GM12878 (cell line): ENCODE results near the gene SARM1. TPM values are rescaled to one million over a fixed set of nuclear protein-coding genes. Genes with fewer than 3 reads are reported as not detected.

Experiments
- ATAC-seq: fragments of 200-7000 bp; cut with Tn5 transposase; 3 replicates; pipeline ENCODE4 v1.9.1; 2020; ENCODE audit warnings: mild to moderate bottlenecking, moderate library complexity
- BruUV-seq: library from RNA; stranded (reverse); fragments of 400-500 nt; replicated peaks from 2 replicates; lab custom pipeline; 2021; lab: Mats Ljungman, UMichigan
- CTCF ChIA-PET: fragments of 300-600 bp; sonication (Branson Sonifier 250); formaldehyde crosslinking; extraction: SDS; loops from one replicate; lab custom pipeline; 2021; ENCODE audit warnings: inconsistent platforms; lab: Yijun Ruan, JAX
- POLR2A ChIA-PET: fragments of 350-600 bp; formaldehyde crosslinking; extraction: SDS; loops from one replicate; lab custom pipeline; 2021; ENCODE audit warnings: inconsistent platforms; lab: Charles Lee
- RAD21 ChIA-PET: fragments of 300-600 bp; sonication (Branson Sonifier 250); formaldehyde crosslinking; loops from one replicate; lab custom pipeline; 2023; ENCODE audit warnings: antibody characterized with exemption; ENCODE audit not compliant: unreplicated experiment; lab: Charles Lee
- SMC1A ChIA-PET: fragments of 300-600 bp; sonication (Branson Sonifier 250); formaldehyde crosslinking; loops from one replicate; lab custom pipeline; 2023; ENCODE audit not compliant: unreplicated experiment, uncharacterized antibody; lab: Charles Lee
- DNase-seq: peaks from one replicate; pipeline ENCODE4 v3.0.0-alpha.2; 2011; ENCODE audit warnings: low read depth, low spot score
- FAIRE-seq: peaks from 3 replicates; lab custom pipeline; 2011; peaks lifted over from hg19 to GRCh38; lab: Jason Lieb, UNC
- H2AFZ ChIP-seq: 2 replicates; pipeline ENCODE4 v1.6.0; 2011; ENCODE audit warnings: low read depth, low read length, control low read depth; ENCODE audit not compliant: control insufficient read depth
- H3K27ac ChIP-seq: 2 replicates; pipeline ENCODE4 v1.5.1; 2011; ENCODE audit warnings: control low read depth; ENCODE audit not compliant: control insufficient read depth, insufficient read depth
- H3K27me3 ChIP-seq, 2 experiments: replicated peaks in 1 of 2; 2 replicates each; pipeline versions ENCODE4 v1.6.0 to v1.6.1; 2011; ENCODE audit warnings: low read length in 1 of 2; ENCODE audit not compliant: control insufficient read depth in 2 of 2, insufficient read depth in 2 of 2
- H3K36me3 ChIP-seq, 2 experiments: 2 replicates each; pipeline ENCODE4 v1.5.1; 2011; ENCODE audit warnings: low read length in 1 of 2; ENCODE audit not compliant: control insufficient read depth in 2 of 2, insufficient read depth in 2 of 2
- H3K4me1 ChIP-seq: 2 replicates; pipeline ENCODE4 v1.6.1; 2011; ENCODE audit warnings: mild to moderate bottlenecking, low read length, moderate library complexity, mixed read lengths; ENCODE audit not compliant: control insufficient read depth, insufficient read depth
- H3K4me2 ChIP-seq: 2 replicates; pipeline ENCODE4 v1.6.0; 2011; ENCODE audit warnings: control low read depth; ENCODE audit not compliant: control insufficient read depth, insufficient read depth
- H3K4me3 ChIP-seq: fragments of 200-600 bp; sonication (generic); 2 replicates; pipeline ENCODE4 v1.5.1; 2016
- H3K79me2 ChIP-seq: 2 replicates; pipeline ENCODE4 v1.6.0; 2011; ENCODE audit warnings: low read length; ENCODE audit not compliant: control insufficient read depth, insufficient read depth
- H3K9ac ChIP-seq: 2 replicates; pipeline ENCODE4 v1.8.0; 2011; ENCODE audit warnings: low read length, control low read depth, mixed read lengths; ENCODE audit not compliant: control insufficient read depth, insufficient read depth
- H3K9me3 ChIP-seq: replicated peaks from 3 replicates; pipeline ENCODE4 v1.5.1; 2011; ENCODE audit warnings: mild to moderate bottlenecking, low read length; ENCODE audit not compliant: control insufficient read depth, insufficient read depth
- H4K20me1 ChIP-seq: 2 replicates; pipeline ENCODE4 v1.6.0; 2011; ENCODE audit not compliant: control insufficient read depth, insufficient read depth
- ATF3 ChIP-seq: IDR thresholded peaks from 2 replicates; pipeline ENCODE4 v1.6.1; 2011; ENCODE audit warnings: low read depth, mild to moderate bottlenecking, low read length, moderate library complexity, borderline replicate concordance; ENCODE audit errors: extremely low read depth
- BMI1 ChIP-seq: fragments of 450-650 bp; IDR thresholded peaks from 2 replicates; pipeline ENCODE4 v1.6.1; 2016; ENCODE audit warnings: mild to moderate bottlenecking, moderate library complexity, borderline replicate concordance
- CHD4 ChIP-seq: fragments of 200-600 bp; sonication (generic); IDR thresholded peaks from 2 replicates; pipeline ENCODE4 v1.6.1; 2016; ENCODE audit warnings: mild to moderate bottlenecking
- EZH2 ChIP-seq: IDR thresholded peaks from 2 replicates; pipeline ENCODE4 v1.6.1; 2012; ENCODE audit warnings: low read depth, mild to moderate bottlenecking, control low read depth, inconsistent platforms, low read length, borderline replicate concordance; ENCODE audit not compliant: control insufficient read depth
- HDAC6 ChIP-seq: fragments of 200-600 bp; sonication (generic); IDR thresholded peaks from one replicate; pipeline ENCODE4 v1.8.0; 2017; ENCODE audit warnings: antibody characterized with exemption; ENCODE audit not compliant: unreplicated experiment
- MEF2B ChIP-seq: fragments of 450-650 bp; IDR thresholded peaks from 2 replicates; pipeline ENCODE4 v1.6.1; 2018; ENCODE audit warnings: mild to moderate bottlenecking, moderate library complexity; ENCODE audit not compliant: partially characterized antibody, poor library complexity, severe bottlenecking
- MTA3 ChIP-seq: IDR thresholded peaks from 2 replicates; pipeline ENCODE4 v1.6.1; 2012; ENCODE audit warnings: low read length, inconsistent platforms, borderline replicate concordance
- NBN ChIP-seq: fragments of 450-650 bp; IDR thresholded peaks from 2 replicates; pipeline ENCODE4 v1.6.1; 2016
- NFYB ChIP-seq: IDR thresholded peaks from 2 replicates; pipeline ENCODE4 v1.6.1; 2011; ENCODE audit warnings: low read depth, mild to moderate bottlenecking, low read length, improper control_type of control experiment, moderate library complexity; ENCODE audit not compliant: insufficient read depth
- ZBTB40 ChIP-seq: fragments of 450-650 bp; IDR thresholded peaks from 2 replicates; pipeline ENCODE4 v1.6.1; 2016; ENCODE audit warnings: mild to moderate bottlenecking, moderate library complexity, borderline replicate concordance
- WGBS: methylation state at CpG from one replicate; pipeline ENCODE4 v1.1.6; 2016; ENCODE audit warnings: low lambda C conversion rate; ENCODE audit not compliant: insufficient replicate concordance, insufficient coverage; ENCODE audit errors: missing lambda C conversion rate; 5-methylcytosine and 5-hydroxymethylcytosine counted together
- in situ Hi-C: fragments of 300-500 bp; cut with MboI; formaldehyde crosslinking; loops from 9 replicates; pipeline ENCODE4 v1.14.3; 2018; ENCODE audit warnings: mixed read lengths
- intact Hi-C: fragments of 100-400 bp; cut with micrococcal nuclease; formaldehyde crosslinking; loops from one replicate; pipeline ENCODE4 v1.14.2; 2022; ENCODE audit not compliant: unreplicated experiment
- polyA plus RNA-seq, 11 experiments: library from polyadenylated mRNA; depleted of rRNA in 4 of 11; unstranded in 6 of 11; stranded (reverse) in 5 of 11; fragments of >200 nt; fragmentation: Nextera tagmentation in 4 of 11; fragmentation: Illumina TruSeq in 1 of 11; extraction: Ambion mirVana in 4 of 11; extraction: Trizol in 1 of 11; gene quantifications; 1 replicate in 1 of 11; 2 replicates in 10 of 11; pipeline versions ENCODE4 v1.2.1 to v1.2.3, GENCODE V29; 2011 to 2016; ENCODE audit warnings: inconsistent platforms in 2 of 11, missing spikeins in 2 of 11, low read depth in 1 of 11
- total RNA-seq, 4 experiments: library from RNA; depleted of rRNA in 3 of 4; stranded (reverse); fragments of >200 nt in 3 of 4; fragmentation: Illumina TruSeq in 1 of 4; extraction: Trizol in 1 of 4; gene quantifications; 2 replicates each; pipeline versions ENCODE4 v1.2.1 to v1.2.3, GENCODE V29; 2013 to 2021
- TF ChIP-seq, protein P1 (sequence below): fragments of 450-650 bp; IDR thresholded peaks from 2 replicates; pipeline ENCODE4 v1.6.1; 2017; ENCODE audit warnings: antibody characterized with exemption, mild to moderate bottlenecking, moderate library complexity
- TF ChIP-seq, protein P2 (sequence below): IDR thresholded peaks from 2 replicates; pipeline ENCODE4 v1.6.1; 2012; ENCODE audit warnings: low read depth, low read length, improper control_type of control experiment
- TF ChIP-seq, protein P3 (sequence below): IDR thresholded peaks from 2 replicates; pipeline ENCODE4 v1.6.1; 2011; ENCODE audit warnings: borderline replicate concordance, low read depth, mild to moderate bottlenecking, moderate library complexity, low read length; ENCODE audit not compliant: insufficient read depth, poor library complexity, severe bottlenecking

Gene SARM1
- total and polyA plus RNA-seq, 10 of the 15 experiments (the other 5 are each of a cell fraction or from before 2014, with no cell fraction given) = 0.56 to 25.3 (median 11.9) TPM

- intact Hi-C loops = loop anchor here (10.0 kb wide), 2 partner anchors 64 to 174 kb away; no protein-coding TSS in a partner anchor
- ChIA-PET POLR2A (interaction anchor here (1.2 kb wide), 1 partner anchor 238 kb away, joined by 3 read pairs; no protein-coding TSS in a partner anchor), SMC1A (interaction anchor here (1.2 to 1.5 kb wide), 2 partner anchors 46 to 113 kb away, joined by 3 to 5 read pairs; no protein-coding TSS in a partner anchor), CTCF (interaction anchor here (0.6 to 1.7 kb wide), 2 partner anchors 46 to 351 kb away, joined by 3 to 5 read pairs; no protein-coding TSS in a partner anchor), RAD21 (no interaction called here)
- H3K27ac ChIP-seq = no peak overlapping the region
- H3K27me3 ChIP-seq = no peaks in the 10 kb centered on the region
- H2AFZ ChIP-seq = peak overlapping the region; percentile 65; the same call in 1 of the 2 replicates
- TF ChIP-seq BMI1 (no peak), MTA3 (no peak), ZBTB40 (no peak), HDAC6 (no peak), CHD4 (no peak), NFYB (no peak), EZH2 (no peak), NBN (no peak), MEF2B (no peak), ATF3 (no peak)
- TF ChIP-seq, protein P1, sequence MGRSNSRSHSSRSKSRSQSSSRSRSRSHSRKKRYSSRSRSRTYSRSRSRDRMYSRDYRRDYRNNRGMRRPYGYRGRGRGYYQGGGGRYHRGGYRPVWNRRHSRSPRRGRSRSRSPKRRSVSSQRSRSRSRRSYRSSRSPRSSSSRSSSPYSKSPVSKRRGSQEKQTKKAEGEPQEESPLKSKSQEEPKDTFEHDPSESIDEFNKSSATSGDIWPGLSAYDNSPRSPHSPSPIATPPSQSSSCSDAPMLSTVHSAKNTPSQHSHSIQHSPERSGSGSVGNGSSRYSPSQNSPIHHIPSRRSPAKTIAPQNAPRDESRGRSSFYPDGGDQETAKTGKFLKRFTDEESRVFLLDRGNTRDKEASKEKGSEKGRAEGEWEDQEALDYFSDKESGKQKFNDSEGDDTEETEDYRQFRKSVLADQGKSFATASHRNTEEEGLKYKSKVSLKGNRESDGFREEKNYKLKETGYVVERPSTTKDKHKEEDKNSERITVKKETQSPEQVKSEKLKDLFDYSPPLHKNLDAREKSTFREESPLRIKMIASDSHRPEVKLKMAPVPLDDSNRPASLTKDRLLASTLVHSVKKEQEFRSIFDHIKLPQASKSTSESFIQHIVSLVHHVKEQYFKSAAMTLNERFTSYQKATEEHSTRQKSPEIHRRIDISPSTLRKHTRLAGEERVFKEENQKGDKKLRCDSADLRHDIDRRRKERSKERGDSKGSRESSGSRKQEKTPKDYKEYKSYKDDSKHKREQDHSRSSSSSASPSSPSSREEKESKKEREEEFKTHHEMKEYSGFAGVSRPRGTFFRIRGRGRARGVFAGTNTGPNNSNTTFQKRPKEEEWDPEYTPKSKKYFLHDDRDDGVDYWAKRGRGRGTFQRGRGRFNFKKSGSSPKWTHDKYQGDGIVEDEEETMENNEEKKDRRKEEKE = no peak
- TF ChIP-seq, protein P2, sequence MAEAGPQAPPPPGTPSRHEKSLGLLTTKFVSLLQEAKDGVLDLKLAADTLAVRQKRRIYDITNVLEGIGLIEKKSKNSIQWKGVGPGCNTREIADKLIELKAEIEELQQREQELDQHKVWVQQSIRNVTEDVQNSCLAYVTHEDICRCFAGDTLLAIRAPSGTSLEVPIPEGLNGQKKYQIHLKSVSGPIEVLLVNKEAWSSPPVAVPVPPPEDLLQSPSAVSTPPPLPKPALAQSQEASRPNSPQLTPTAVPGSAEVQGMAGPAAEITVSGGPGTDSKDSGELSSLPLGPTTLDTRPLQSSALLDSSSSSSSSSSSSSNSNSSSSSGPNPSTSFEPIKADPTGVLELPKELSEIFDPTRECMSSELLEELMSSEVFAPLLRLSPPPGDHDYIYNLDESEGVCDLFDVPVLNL = no peak
- TF ChIP-seq, protein P3, sequence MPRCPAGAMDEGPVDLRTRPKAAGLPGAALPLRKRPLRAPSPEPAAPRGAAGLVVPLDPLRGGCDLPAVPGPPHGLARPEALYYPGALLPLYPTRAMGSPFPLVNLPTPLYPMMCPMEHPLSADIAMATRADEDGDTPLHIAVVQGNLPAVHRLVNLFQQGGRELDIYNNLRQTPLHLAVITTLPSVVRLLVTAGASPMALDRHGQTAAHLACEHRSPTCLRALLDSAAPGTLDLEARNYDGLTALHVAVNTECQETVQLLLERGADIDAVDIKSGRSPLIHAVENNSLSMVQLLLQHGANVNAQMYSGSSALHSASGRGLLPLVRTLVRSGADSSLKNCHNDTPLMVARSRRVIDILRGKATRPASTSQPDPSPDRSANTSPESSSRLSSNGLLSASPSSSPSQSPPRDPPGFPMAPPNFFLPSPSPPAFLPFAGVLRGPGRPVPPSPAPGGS = no peak
- H3K79me2 ChIP-seq = peaks cover 2% of the 10 kb centered on the region; the same call in 1 of the 2 replicates
- BruUV-seq = no TSS peak
- in situ Hi-C loops = loop anchor here (10.0 kb wide), 1 partner anchor 174 kb away; no protein-coding TSS in a partner anchor
- H3K9me3 ChIP-seq = no peaks in the 10 kb centered on the region
- peaks cover 7% of the 10 kb centered on the region for H3K4me1 ChIP-seq
- 100% methylated on average over 1 of the region's 1 CpG for WGBS
- ATAC-seq (no peak), FAIRE-seq (no peak), DNase-seq (no peak)
- H4K20me1 ChIP-seq = peaks cover 3% of the 10 kb centered on the region; the same call in 1 of the 2 replicates
- no peak overlapping the region for H3K9ac ChIP-seq
- no peaks in the 10 kb centered on the region for H3K36me3 ChIP-seq
- H3K4me3 ChIP-seq = peak overlapping the region; percentile 9; the same call in 1 of the 2 replicates
- peak overlapping the region; percentile 93; the same call in 1 of the 2 replicates for H3K4me2 ChIP-seq
Observed at GRCh38 chr17:28370744-28371103, 770 bp upstream of the SARM1 start.
